CD4-positive, alpha-beta T cell (primary cell): ENCODE measurements around the gene IL17RB. TPM values are rescaled to one million over a fixed set of nuclear protein-coding genes. Genes with fewer than 3 reads are reported as not detected.

ENCODE experiments used
- ATAC-seq: fragments of 200-7000 bp; cut with Tn5 transposase; one replicate; pipeline ENCODE4 v1.10.0; 2022; ENCODE audit warnings: mild to moderate bottlenecking; ENCODE audit not compliant: poor library complexity
- CTCF ChIA-PET: fragments of 350-600 bp; sonication (Branson Sonifier 250); formaldehyde crosslinking; loops from one replicate; lab custom pipeline; 2021; ENCODE audit warnings: antibody characterized with exemption, inconsistent platforms; lab: Charles Lee
- POLR2A ChIA-PET: fragments of 350-600 bp; sonication (Branson Sonifier 250); formaldehyde crosslinking; loops from one replicate; lab custom pipeline; 2021; ENCODE audit warnings: antibody characterized with exemption, inconsistent platforms; lab: Charles Lee
- DNase-seq, 14 experiments: peaks; one replicate each; pipeline ENCODE4 v3.0.0-alpha.2; 2013 to 2020; ENCODE audit warnings: mixed read lengths in 2 of 14
- H3K27ac ChIP-seq, 2 donors: one replicate each; pipeline versions ENCODE4 v1.5.1 to v1.7.0; 2013; ENCODE audit warnings: low read length in 2 of 2, low read depth in 1 of 2, mild to moderate bottlenecking in 1 of 2
- H3K27me3 ChIP-seq, 2 experiments: 1 replicate in 1 of 2; 2 replicates in 1 of 2; pipeline versions ENCODE4 v1.6.1 to v1.7.0; 2013; ENCODE audit warnings: low read length in 2 of 2, control low read depth in 1 of 2, mild to moderate bottlenecking in 1 of 2, moderate library complexity in 1 of 2; ENCODE audit not compliant: insufficient read depth in 2 of 2, control insufficient read depth in 1 of 2
- H3K36me3 ChIP-seq: one replicate; pipeline ENCODE4 v1.6.1; 2013; ENCODE audit warnings: low read length, control low read depth; ENCODE audit not compliant: insufficient read depth
- H3K4me1 ChIP-seq: one replicate; pipeline ENCODE4 v1.6.1; 2013; ENCODE audit warnings: low read length, control low read depth; ENCODE audit not compliant: insufficient read depth
- H3K4me3 ChIP-seq: one replicate; pipeline ENCODE4 v1.5.1; 2013; ENCODE audit warnings: mild to moderate bottlenecking, low read length, moderate library complexity
- H3K9me3 ChIP-seq, 2 experiments: 1 replicate in 1 of 2; 2 replicates in 1 of 2; pipeline versions ENCODE4 v1.6.1 to v1.7.0; 2013; ENCODE audit warnings: low read length in 2 of 2, mild to moderate bottlenecking in 2 of 2, control low read depth in 1 of 2, moderate library complexity in 1 of 2; ENCODE audit not compliant: control insufficient read depth in 1 of 2, insufficient read depth in 1 of 2
- H3K27ac Mint-ChIP-seq: one replicate; pipeline ENCODE4 v1.8.0; 2020; ENCODE audit warnings: mixed read lengths
- H3K27me3 Mint-ChIP-seq: one replicate; pipeline ENCODE4 v1.8.0; 2021; ENCODE audit warnings: mixed read lengths
- H3K36me3 Mint-ChIP-seq: one replicate; pipeline ENCODE4 v1.8.0; 2021; ENCODE audit warnings: low read depth, mixed read lengths
- H3K4me1 Mint-ChIP-seq: one replicate; pipeline ENCODE4 v1.8.0; 2021; ENCODE audit warnings: low read depth, mixed read lengths
- H3K4me3 Mint-ChIP-seq: one replicate; pipeline ENCODE4 v1.8.0; 2020; ENCODE audit warnings: mild to moderate bottlenecking, mixed read lengths
- H3K9me3 Mint-ChIP-seq: one replicate; pipeline ENCODE4 v1.8.0; 2020; ENCODE audit warnings: mixed read lengths
- CTCF ChIP-seq: fragments of 200-600 bp; IDR thresholded peaks from one replicate; pipeline ENCODE4 v1.8.0; 2022; ENCODE audit warnings: antibody characterized with exemption, mild to moderate bottlenecking
- intact Hi-C, 2 experiments: fragments of 100-400 bp; cut with DNase I in 1 of 2; cut with micrococcal nuclease in 1 of 2; formaldehyde crosslinking; loops; one replicate each; pipeline versions ENCODE4 v1.15.1 to v1.9.0; 2023 to 2025; cut with DNase I, micrococcal nuclease
- total RNA-seq, 174 experiments: library from RNA in 2 of 174; stranded (reverse) in 2 of 174; gene quantifications; one replicate each; pipeline ENCODE4 v1.2.3 and lab custom pipeline; 2021 to 2026

The IL17RB gene
- total RNA-seq, 2 experiments from 2014 or later: 0.22 to 0.36 TPM

DNA sequence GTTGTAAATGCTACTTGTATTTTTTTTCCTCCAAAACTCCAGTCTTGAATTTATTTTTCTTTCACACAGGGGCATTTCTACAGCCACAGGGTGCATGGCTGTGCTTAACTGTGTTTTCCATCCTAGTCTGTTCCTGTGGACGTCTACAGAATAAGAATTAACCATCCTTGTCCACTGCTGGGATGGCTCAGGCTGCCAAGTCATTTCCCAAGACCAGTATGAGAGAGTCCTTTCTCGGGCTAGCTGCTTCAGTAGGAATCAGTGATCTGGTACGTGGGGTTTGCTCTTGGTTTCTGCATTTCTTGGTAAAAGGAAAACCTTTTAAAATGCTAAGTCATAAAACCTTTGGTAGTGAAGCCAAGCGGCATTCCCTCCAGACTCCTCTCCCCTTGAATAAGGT lies 29.9 kb upstream of the IL17RB start:
- no peaks in the 10 kb centered on the region for H3K27me3 ChIP-seq
- no peak overlapping the region for H3K27ac ChIP-seq
- CTCF ChIA-PET: no interaction called here
- DNase-seq: no peak
- no peak overlapping the region for H3K27ac Mint-ChIP-seq
- no peak overlapping the region for H3K4me3 ChIP-seq
- peaks cover 5% of the 10 kb centered on the region for H3K4me1 ChIP-seq
- no peak overlapping the region for H3K4me3 Mint-ChIP-seq
- ATAC-seq: no peak
- H3K4me1 Mint-ChIP-seq: no peaks in the 10 kb centered on the region
- TF ChIP-seq CTCF: no peak
- no peaks in the 10 kb centered on the region for H3K36me3 Mint-ChIP-seq
- no peaks in the 10 kb centered on the region for H3K9me3 ChIP-seq
- POLR2A ChIA-PET: no interaction called here
- no peaks in the 10 kb centered on the region for H3K9me3 Mint-ChIP-seq
- no peaks in the 10 kb centered on the region for H3K27me3 Mint-ChIP-seq
- intact Hi-C loops: no loop called here
- H3K36me3 ChIP-seq: no peaks in the 10 kb centered on the region

GRCh38 chr3:53817211-53817610 lies 29.2 kb upstream of the IL17RB start:
- no peaks in the 10 kb centered on the region for H3K36me3 Mint-ChIP-seq
- Histone ChIP-seq H3K4me3 (no peak overlapping the region), H3K9me3 (no peaks in the 10 kb centered on the region), H3K4me1 (peaks cover 5% of the 10 kb centered on the region), H3K27me3 (no peaks in the 10 kb centered on the region), H3K36me3 (no peaks in the 10 kb centered on the region), H3K27ac (no peak overlapping the region)
- POLR2A ChIA-PET: no interaction called here
- TF ChIP-seq CTCF: no peak
- no peak overlapping the region for H3K4me3 Mint-ChIP-seq
- CTCF ChIA-PET: no interaction called here
- ATAC-seq (no peak), DNase-seq (no peak)
- no peaks in the 10 kb centered on the region for H3K9me3 Mint-ChIP-seq
- H3K4me1 Mint-ChIP-seq: no peaks in the 10 kb centered on the region
- intact Hi-C loops: no loop called here
- H3K27me3 Mint-ChIP-seq: no peaks in the 10 kb centered on the region
- no peak overlapping the region for H3K27ac Mint-ChIP-seq

- POLR2A ChIA-PET: no interaction called here
- Mint-ChIP-seq H3K36me3 (no peaks in the 10 kb centered on the region), H3K4me1 (no peaks in the 10 kb centered on the region), H3K27ac (no peak overlapping the region), H3K4me3 (no peak overlapping the region), H3K27me3 (no peaks in the 10 kb centered on the region), H3K9me3 (no peaks in the 10 kb centered on the region)
- Histone ChIP-seq H3K27me3 (no peaks in the 10 kb centered on the region), H3K36me3 (no peaks in the 10 kb centered on the region), H3K9me3 (no peaks in the 10 kb centered on the region), H3K4me3 (no peak overlapping the region), H3K27ac (no peak overlapping the region), H3K4me1 (peaks cover 5% of the 10 kb centered on the region)
- intact Hi-C loops: no loop called here
- TF ChIP-seq CTCF: no peak
- CTCF ChIA-PET: no interaction called here
- DNase-seq (no peak), ATAC-seq (no peak)
These were observed 28.6 kb upstream of the IL17RB start for GRCh38 chr3:53817809-53818208.
